GM23248 (cell line): Measurements from ENCODE around the gene STARD8. TPM values are rescaled to one million over a fixed set of nuclear protein-coding genes. Genes with fewer than 3 reads are reported as not detected.
"Not testable (repeated sequence)": the region's sequence is repeated elsewhere in the genome, so short reads cannot be mapped to it uniquely, and the experiment has no call there.

Source experiments
- DNase-seq: peaks from one replicate; pipeline ENCODE4 v3.0.0-alpha.2; 2015
- H2AFZ ChIP-seq: fragments of 200-600 bp; sonication (generic); 2 replicates; pipeline ENCODE4 v1.6.1; 2016; ENCODE audit warnings: antibody characterized with exemption
- H3F3A ChIP-seq: fragments of 200-600 bp; sonication (generic); 2 replicates; pipeline ENCODE4 v1.6.1; 2016; ENCODE audit warnings: mild to moderate bottlenecking, antibody characterized with exemption, mixed run types; ENCODE audit not compliant: insufficient read depth
- H3K27ac ChIP-seq: fragments of 200-600 bp; sonication (generic); 2 replicates; pipeline ENCODE4 v1.5.1; 2016; ENCODE audit warnings: mild to moderate bottlenecking
- H3K27me3 ChIP-seq: fragments of 200-600 bp; sonication (generic); replicated peaks from 2 replicates; pipeline ENCODE4 v1.6.1; 2016; ENCODE audit warnings: mild to moderate bottlenecking; ENCODE audit not compliant: insufficient read depth
- H3K36me3 ChIP-seq: fragments of 200-600 bp; sonication (generic); 2 replicates; pipeline ENCODE4 v1.6.1; 2016; ENCODE audit warnings: low read depth, mild to moderate bottlenecking
- H3K4me1 ChIP-seq: fragments of 200-600 bp; sonication (generic); 2 replicates; pipeline ENCODE4 v1.6.1; 2016; ENCODE audit warnings: mild to moderate bottlenecking; ENCODE audit not compliant: insufficient read depth
- H3K4me2 ChIP-seq: fragments of 200-600 bp; sonication (generic); one replicate; pipeline ENCODE4 v1.6.1; 2016; ENCODE audit warnings: mild to moderate bottlenecking; ENCODE audit not compliant: unreplicated experiment
- H3K4me3 ChIP-seq: fragments of 200-600 bp; sonication (generic); 2 replicates; pipeline ENCODE4 v1.5.1; 2016; ENCODE audit warnings: mild to moderate bottlenecking
- H3K79me2 ChIP-seq: fragments of 200-600 bp; sonication (generic); 2 replicates; pipeline ENCODE4 v1.6.1; 2016; ENCODE audit warnings: mild to moderate bottlenecking; ENCODE audit not compliant: insufficient read depth
- H3K9ac ChIP-seq: fragments of 200-600 bp; sonication (generic); 2 replicates; pipeline ENCODE4 v1.6.1; 2016; ENCODE audit warnings: mild to moderate bottlenecking
- H3K9me2 ChIP-seq: fragments of 200-600 bp; sonication (generic); 2 replicates; pipeline ENCODE4 v1.6.1; 2016; ENCODE audit warnings: mixed run types, mild to moderate bottlenecking, moderate library complexity; ENCODE audit not compliant: insufficient read depth
- H3K9me3 ChIP-seq: fragments of 200-600 bp; sonication (generic); one replicate; pipeline ENCODE4 v1.6.1; 2017; ENCODE audit warnings: low read depth
- H4K20me1 ChIP-seq: fragments of 200-600 bp; sonication (generic); 2 replicates; pipeline ENCODE4 v1.6.0; 2016; ENCODE audit not compliant: insufficient read depth
- EZH2 ChIP-seq: fragments of 200-600 bp; sonication (generic); IDR thresholded peaks from 2 replicates; pipeline ENCODE4 v1.6.1; 2018; ENCODE audit warnings: antibody characterized with exemption, mild to moderate bottlenecking; ENCODE audit not compliant: insufficient read depth, poor library complexity, severe bottlenecking
- EZH2phosphoT487 ChIP-seq: fragments of 200-600 bp; sonication (generic); IDR thresholded peaks from 2 replicates; pipeline ENCODE4 v1.6.1; 2018; ENCODE audit warnings: antibody characterized with exemption, moderate library complexity, mild to moderate bottlenecking, low read depth; ENCODE audit not compliant: insufficient read depth
- WGBS, 2 experiments: methylation state at CpG; one replicate each; pipeline ENCODE4 v1.1.6; 2015 to 2017; ENCODE audit warnings: low lambda C conversion rate in 2 of 2, low coverage in 1 of 2; ENCODE audit errors: missing lambda C conversion rate in 2 of 2; 5-methylcytosine and 5-hydroxymethylcytosine counted together
- in situ Hi-C: fragments of 300-500 bp; cut with MboI; formaldehyde crosslinking; loops from 2 replicates; pipeline ENCODE4 v1.15.0; 2020
- polyA plus RNA-seq: library from polyadenylated mRNA; unstranded; fragments of >200 nt; fragmentation: Nextera tagmentation; extraction: Ambion mirVana; gene quantifications from 2 replicates; pipeline ENCODE4 v1.2.1, GENCODE V29; 2016
- total RNA-seq: library from RNA; depleted of rRNA; stranded (reverse); fragments of >200 nt; shearing (Covaris generic); gene quantifications from 2 replicates; pipeline ENCODE4 v1.2.3, GENCODE V29; 2014

STARD8 gene
- total and polyA plus RNA-seq, 2 experiments from 2014 or later: 0.69 to 2.4 TPM

DNA sequence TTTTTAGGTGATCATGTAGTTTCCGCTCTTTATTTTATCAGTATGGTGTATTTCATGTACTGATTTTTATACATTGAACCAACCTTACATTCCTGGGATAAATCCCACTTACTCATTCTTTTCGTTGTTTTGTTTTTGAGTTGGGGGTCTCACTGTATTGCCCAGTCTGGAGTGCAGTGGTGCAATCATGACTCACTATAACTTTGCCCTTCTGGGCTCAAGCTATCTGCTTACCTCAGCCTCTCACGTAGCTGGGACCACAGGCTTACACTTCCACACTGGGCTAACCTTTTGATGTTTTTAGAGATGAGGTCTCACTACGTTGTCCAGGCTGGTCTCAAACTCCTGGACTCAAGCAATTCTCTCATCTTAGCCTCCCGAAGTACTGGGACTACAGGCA, 19.5 kb upstream of the STARD8 start:
- no peak overlapping the region for H3K4me2 ChIP-seq
- H3K79me2 ChIP-seq: no peaks in the 10 kb centered on the region
- TF ChIP-seq EZH2: no peak
- TF ChIP-seq EZH2phosphoT487: no peak
- H3K4me1 ChIP-seq: no peaks in the 10 kb centered on the region
- 56 to 63% methylated on average over 5 of the region's 5 CpGs for WGBS, 2 experiments
- H3F3A ChIP-seq: no peaks in the 10 kb centered on the region
- no peak overlapping the region for H3K9ac ChIP-seq
- H3K27ac ChIP-seq: no peak overlapping the region
- DNase-seq: no peak
- H3K27me3 ChIP-seq: no peaks in the 10 kb centered on the region
- no peaks in the 10 kb centered on the region for H3K36me3 ChIP-seq
- no peak overlapping the region for H2AFZ ChIP-seq
- in situ Hi-C loops: no loop called here
- no peaks in the 10 kb centered on the region for H4K20me1 ChIP-seq
- no peaks in the 10 kb centered on the region for H3K9me2 ChIP-seq
- H3K9me3 ChIP-seq: no peaks in the 10 kb centered on the region
- H3K4me3 ChIP-seq: no peak overlapping the region

GRCh38 chrX:68629936-68630335, 17.5 kb upstream of the STARD8 start:
- H3K4me1 ChIP-seq, H3K9me2 ChIP-seq, H3F3A ChIP-seq, H3K9me3 ChIP-seq, DNase-seq, H4K20me1 ChIP-seq, in situ Hi-C loops, H3K4me3 ChIP-seq, H3K79me2 ChIP-seq, H2AFZ ChIP-seq, H3K9ac ChIP-seq, H3K36me3 ChIP-seq, H3K27ac ChIP-seq, H3K27me3 ChIP-seq, H3K4me2 ChIP-seq: not testable (repeated sequence)
- 67% methylated on average over 4 of the region's 7 CpGs; no CpG with 5 or more reads in 1 of the 2 experiments for WGBS, 2 experiments

DNA sequence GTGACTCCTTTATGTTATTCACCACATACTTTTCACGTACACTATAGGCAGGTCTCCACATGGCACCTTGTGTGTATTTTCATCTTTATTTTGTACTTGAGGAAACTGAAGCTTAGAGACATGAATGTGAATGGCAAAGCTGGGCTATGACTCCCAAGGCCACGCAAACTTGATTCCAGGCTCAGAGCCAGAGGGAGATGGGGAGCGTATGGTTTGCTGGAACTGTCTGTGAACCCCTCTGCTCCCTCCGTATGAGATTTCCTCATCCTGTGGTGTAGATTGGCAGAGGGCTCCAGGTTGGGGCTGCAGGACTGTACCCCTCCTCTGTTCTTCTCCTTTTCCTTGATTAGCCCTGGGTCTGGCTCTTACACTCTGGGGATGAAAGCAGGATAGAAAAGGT, 16.1 kb upstream of the STARD8 start:
- Histone ChIP-seq H3K27me3 (no peaks in the 10 kb centered on the region), H3K79me2 (no peaks in the 10 kb centered on the region), H3K9ac (no peak overlapping the region), H2AFZ (no peak overlapping the region), H3F3A (no peaks in the 10 kb centered on the region), H3K9me3 (no peaks in the 10 kb centered on the region), H3K4me3 (no peak overlapping the region), H3K4me1 (no peaks in the 10 kb centered on the region), H3K27ac (no peak overlapping the region), H3K4me2 (no peak overlapping the region), H3K9me2 (no peaks in the 10 kb centered on the region), H4K20me1 (no peaks in the 10 kb centered on the region), H3K36me3 (no peaks in the 10 kb centered on the region)
- no peak for TF ChIP-seq EZH2
- TF ChIP-seq EZH2phosphoT487: no peak
- no peak for DNase-seq
- 60 to 61% methylated on average over 4 of the region's 4 CpGs for WGBS, 2 experiments
- in situ Hi-C loops: no loop called here

DNA sequence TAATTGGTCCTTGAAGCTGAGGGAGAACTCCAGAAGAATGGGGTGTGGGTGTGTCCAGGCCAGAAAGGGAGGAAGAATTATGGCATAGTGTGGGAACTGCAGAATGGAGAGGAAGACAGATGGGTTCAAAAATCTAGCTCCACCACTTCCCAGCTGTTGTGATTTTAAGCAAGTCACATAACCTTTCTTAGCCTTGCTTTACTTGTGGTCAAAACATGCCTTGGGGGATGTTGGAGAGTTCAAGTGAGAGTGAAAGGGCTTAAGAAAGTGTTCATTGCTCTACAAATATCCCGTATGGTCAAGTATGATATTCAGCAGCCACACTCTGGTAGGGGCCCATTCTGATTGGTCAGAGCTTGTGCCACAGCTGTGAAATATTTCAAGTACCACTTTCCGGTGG, 15.0 kb upstream of the STARD8 start:
- H3K9ac ChIP-seq: no peak overlapping the region
- no peak for DNase-seq

DNA sequence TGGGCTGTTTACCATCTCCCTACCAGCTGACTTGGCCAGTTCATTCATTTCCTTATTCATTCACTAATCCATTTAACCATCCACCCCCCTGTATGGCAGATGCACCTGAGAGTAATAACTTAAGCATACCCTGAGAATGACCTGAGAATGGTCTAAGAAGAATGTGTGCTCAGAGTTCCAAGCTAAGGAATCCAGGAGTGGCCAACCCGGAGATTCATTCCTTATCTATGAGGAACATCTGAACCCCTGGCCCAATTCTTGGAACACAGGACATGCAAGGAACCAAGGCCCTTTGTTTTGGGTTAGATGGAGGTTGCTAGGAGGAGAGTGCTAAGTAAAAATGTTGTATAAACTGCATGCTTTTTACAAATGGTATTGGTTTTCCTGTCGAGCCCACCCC, 13.5 kb upstream of the STARD8 start:
- TF ChIP-seq EZH2: no peak
- Histone ChIP-seq H3K9me3 (no peaks in the 10 kb centered on the region), H2AFZ (no peak overlapping the region), H3K9ac (no peak overlapping the region), H3F3A (no peaks in the 10 kb centered on the region), H3K36me3 (no peaks in the 10 kb centered on the region), H3K4me2 (no peak overlapping the region), H3K27ac (no peak overlapping the region), H4K20me1 (no peaks in the 10 kb centered on the region), H3K9me2 (no peaks in the 10 kb centered on the region), H3K4me1 (no peaks in the 10 kb centered on the region), H3K79me2 (no peaks in the 10 kb centered on the region), H3K4me3 (no peak overlapping the region), H3K27me3 (no peaks in the 10 kb centered on the region)
- WGBS, 2 experiments: 74% methylated on average over 2 of the region's 2 CpGs; no CpG with 5 or more reads in 1 of the 2 experiments
- in situ Hi-C loops: no loop called here
- DNase-seq: no peak

More for the DNA sequence above, 15.0 kb upstream of the STARD8 start:
- H3K27ac ChIP-seq: no peak overlapping the region
- in situ Hi-C loops: no loop called here
- no peak overlapping the region for H3K4me3 ChIP-seq
- 49 to 65% methylated on average over 2 of the region's 2 CpGs for WGBS, 2 experiments
- no peaks in the 10 kb centered on the region for H3K79me2 ChIP-seq
- no peak overlapping the region for H2AFZ ChIP-seq
- H3K4me2 ChIP-seq: no peak overlapping the region
- H4K20me1 ChIP-seq: no peaks in the 10 kb centered on the region
- no peaks in the 10 kb centered on the region for H3K9me3 ChIP-seq
- H3K9me2 ChIP-seq: no peaks in the 10 kb centered on the region
- no peaks in the 10 kb centered on the region for H3K4me1 ChIP-seq
- H3F3A ChIP-seq: no peaks in the 10 kb centered on the region
- TF ChIP-seq EZH2: no peak
- no peak for TF ChIP-seq EZH2phosphoT487
- no peaks in the 10 kb centered on the region for H3K36me3 ChIP-seq
- H3K27me3 ChIP-seq: no peaks in the 10 kb centered on the region
